ENCODE measurements around the gene MRTFB.
A peak's percentile ranks its signal among the peaks of the same experiment; 100 is the strongest.

The MRTFB gene

GRCh38 chr16:14193316-14193871 is 122.3 kb downstream of the MRTFB start:
- DNase-seq = no peak

DNA sequence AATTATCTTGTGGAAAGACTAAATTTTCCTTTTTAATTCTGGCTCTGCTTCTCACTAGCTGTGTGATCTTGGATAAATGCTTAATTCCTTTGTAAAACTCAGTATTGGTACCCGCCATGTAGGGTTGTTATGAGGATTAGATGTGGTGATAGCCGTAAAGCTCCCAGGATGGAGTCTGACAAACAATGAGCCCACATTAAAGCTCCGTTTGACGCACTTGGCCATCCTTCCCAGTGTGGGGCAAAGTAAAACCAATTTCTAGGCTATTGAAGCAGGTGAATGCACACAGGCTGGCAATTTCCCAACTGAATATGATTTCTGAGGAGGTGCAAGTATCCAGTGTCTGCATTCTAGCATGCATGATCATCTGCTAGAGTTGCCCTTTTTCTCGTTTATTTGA is 123.6 kb downstream of the MRTFB start:
- no peak for DNase-seq

DNA sequence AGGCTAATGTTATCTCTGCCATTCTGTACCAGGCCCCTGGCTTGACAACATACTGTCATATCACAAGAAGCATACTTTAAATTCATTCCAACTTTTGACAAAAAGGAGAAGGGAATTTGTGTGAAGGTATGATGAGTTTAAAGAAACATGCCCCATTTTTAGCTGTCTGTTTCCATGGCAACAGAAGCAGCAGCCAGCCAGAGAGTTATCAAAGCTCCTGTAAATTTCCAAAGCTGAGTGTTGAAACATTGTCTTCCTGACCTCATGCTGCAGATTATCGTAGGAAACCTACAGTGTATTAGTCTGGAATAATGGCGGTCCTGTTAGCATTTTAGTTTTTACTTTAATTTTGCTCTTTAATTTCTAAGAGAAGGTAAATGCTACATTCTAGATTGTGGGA is 124.9 kb downstream of the MRTFB start:
- no peak for DNase-seq

GRCh38 chr16:14196539-14196938 is 125.4 kb downstream of the MRTFB start:
- no peak for DNase-seq

- no peak for DNase-seq
Measured at GRCh38 chr16:14198012-14198411, 126.9 kb downstream of the MRTFB start.

- peak; percentile 64 to 78 for DNase-seq
Measured at GRCh38 chr16:14198572-14198971, 127.5 kb downstream of the MRTFB start.

- DNase-seq = no peak
Measured at GRCh38 chr16:14199199-14199598, 128.1 kb downstream of the MRTFB start.

DNA sequence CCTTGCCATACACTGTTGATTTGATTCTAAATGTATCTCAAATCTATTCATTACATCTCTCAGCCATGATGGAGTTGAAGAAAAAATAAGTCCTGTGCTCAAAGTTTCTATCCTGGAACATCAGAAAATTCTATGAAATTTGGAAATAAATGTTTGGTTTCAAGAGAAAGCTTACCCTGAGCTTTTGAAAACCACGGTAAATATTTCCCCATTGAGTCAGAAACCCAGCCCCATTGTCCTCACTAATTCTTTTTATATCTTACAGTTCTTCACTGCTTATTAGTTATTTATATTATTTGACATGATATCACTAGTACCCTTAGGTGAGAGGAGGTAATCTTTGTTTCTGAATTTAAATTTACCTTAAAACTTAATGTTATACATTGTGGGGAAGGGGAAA is 128.5 kb downstream of the MRTFB start:
- no peak for DNase-seq

- DNase-seq = no peak
Measured at GRCh38 chr16:14202095-14202494, 131.0 kb downstream of the MRTFB start.

- DNase-seq = no peak
Measured at GRCh38 chr16:14202697-14203096, 131.6 kb downstream of the MRTFB start.

DNA sequence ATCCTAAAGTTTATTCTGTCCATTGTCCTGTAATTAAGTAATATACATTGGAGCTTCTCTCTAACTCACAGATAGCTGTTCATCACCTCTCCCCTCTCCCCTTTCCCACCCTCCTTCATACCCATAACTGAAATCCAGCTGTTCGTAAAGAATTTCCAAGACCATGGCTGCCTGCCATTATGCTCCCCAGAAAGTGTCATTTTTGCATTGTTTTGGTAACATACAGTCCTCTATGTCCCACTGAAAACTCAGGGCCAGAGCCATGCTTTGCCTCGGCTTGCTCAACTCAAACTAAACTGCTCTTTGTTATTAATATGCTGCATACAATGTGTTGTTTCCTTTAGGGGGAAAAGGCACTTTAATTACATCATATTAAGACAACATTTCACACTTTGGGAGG is 132.0 kb downstream of the MRTFB start:
- no peak for DNase-seq

DNA sequence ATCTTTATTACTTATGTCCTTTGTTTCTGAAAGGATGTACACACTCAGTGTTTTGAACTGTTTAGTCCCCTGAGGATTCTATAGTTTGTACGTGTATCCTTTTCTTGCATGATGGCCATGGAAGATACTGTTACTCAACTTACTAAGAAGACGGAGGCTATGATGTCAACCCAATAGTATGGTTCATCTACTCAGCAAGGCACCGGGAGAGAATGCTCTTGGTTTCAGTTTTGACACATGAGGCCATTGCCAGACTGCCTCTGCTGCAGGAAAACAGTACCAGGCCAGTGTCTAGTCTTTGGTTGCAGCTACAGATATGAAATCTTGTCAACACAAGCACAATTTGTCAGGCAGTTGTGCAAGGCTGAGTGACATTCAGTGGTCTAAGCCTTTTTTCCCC is 134.5 kb downstream of the MRTFB start:
- DNase-seq = no peak

DNA sequence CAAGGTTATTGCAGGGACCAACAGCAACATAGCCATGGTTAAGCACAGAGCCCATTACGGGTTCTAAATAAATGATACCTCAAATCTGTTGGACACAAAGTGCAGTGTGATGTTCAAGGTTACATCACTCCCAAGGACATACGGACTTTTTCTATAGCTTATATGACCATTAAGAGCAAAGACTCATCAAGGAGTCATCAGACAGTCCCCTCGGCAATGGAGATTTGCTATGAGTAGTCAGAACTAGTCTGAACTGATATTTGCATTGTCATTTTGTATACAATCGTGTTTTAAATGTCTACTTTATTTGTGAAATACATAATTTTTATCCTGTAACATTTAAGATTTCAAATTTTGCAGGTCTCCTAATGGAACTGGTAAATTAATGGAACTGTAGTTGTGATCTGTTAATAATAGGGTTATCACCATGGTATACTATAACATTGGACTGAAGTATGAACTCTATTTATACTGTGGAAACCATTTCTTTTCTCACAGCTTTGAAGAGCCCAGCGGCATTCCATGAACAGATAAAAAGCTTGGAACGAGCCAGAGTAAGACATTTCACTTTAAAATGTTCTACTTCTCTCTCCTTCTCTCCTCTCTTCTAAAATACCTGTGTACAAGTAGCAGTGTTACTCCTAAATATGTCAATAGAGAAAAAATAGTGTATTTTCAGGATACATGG is 140.9 kb downstream of the MRTFB start:
- no peak for DNase-seq

DNA sequence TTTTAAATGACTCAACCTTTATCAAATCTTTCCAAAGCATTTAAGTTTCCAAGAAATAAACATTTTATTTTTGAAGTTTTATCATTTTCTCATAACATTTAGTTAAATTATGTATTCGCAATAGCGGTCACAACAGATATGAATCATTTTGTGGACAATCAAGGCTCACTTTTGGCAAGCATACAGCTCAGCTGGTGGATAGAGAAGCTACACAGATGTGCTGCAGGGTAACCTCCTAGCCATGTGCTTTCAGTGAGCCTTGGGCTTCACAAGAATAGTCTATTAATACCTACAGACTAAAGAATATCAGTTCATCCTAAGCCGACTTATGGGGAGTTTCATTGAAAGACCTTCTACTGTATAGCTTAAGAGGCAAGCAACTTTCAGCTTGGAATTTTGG is 144.8 kb downstream of the MRTFB start:
- no peak for DNase-seq

DNA sequence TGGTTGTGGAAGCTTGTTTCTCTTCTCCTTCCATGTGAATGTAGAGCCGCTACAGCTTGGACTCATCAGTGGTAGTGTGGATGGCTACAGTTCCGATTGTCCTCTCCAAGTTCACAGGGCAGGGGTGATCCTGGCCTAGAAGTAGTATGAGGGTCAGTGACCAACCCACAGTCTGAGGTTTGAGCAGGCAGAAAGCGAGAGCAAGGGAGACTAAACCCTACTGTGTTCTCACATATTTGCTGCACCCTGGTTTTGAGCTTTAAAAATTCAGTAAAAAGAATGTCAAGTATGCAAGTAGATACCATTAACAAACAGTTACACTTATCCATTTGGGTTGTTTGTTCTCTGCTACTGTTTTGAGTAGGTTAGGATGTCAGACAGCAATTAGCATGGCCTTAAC is 148.9 kb downstream of the MRTFB start:
- no peak for DNase-seq

DNA sequence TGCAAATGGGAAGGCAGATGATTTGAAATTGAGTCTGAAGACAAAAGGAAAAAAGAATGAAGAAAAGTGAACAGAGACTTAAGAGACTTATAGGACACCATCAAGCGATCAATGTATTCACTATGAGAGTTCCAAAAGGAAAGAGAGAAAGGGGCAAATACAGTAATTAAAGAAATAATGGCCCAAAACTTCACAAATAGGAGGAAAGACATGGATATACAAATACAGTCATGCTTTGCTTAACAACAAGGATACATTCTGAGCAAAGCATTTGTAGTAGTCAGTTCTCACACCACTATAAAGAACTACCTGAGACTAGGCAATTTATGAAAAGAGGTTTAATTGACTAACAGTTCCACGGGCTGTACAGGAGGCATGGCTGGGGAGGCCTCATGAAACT is 152.5 kb downstream of the MRTFB start:
- no peak for DNase-seq

- DNase-seq = no peak
Measured at GRCh38 chr16:14225457-14225856, 154.3 kb downstream of the MRTFB start.

DNA sequence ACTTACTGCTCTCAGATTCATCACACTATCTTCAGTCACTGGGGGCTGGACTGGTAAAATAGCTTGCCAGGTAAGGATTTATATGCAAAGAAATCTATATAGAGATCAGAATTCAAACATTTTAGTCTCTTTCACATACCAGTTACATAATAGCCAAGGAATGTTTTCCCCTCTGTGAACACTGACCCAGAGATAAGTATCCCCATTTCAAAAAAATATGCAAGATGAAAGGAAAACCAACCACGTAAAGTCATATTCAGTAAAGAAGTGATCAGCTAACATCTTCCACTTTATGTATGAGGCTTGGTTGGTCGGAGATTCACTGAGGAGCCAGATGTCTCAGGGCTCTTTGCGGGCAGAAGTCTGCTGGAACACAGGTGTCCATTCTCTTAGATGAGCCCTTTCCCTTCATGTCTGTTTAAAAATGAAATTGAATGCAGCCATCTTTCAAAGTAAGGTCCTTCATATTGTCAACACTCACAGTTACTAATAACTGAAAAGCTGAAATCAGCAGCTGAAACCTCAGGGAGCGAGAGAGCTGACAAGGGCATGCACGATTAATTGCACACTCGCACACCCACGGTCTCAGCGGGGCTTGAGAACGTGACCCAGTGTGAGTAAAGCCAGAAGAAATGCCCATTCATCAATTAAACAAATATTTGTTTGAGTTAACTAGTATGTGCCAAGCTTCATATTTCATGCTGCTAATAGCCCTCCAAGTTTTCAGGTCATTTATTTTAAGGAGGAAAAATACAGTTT is 161.2 kb downstream of the MRTFB start:
- no peak for DNase-seq

DNA sequence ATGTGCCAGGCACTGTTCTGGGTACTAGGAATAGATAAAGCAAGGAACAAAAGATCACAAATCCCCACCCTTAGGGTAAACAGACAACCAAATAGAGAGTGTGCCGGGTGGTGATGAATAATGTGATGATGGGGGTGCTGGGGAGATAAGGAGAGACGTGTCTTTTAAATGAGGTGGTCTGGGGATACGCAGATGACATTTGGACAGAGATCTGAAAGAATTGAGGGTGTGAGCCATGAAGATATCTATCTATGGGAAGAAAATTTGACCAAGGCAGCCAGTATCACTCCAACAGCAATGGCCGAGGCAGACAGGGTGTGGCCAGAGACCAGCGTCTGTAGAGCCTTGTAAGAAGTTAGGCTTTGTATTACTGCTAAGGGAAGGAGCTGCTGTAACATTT is 165.3 kb downstream of the MRTFB start:
- no peak for DNase-seq

DNA sequence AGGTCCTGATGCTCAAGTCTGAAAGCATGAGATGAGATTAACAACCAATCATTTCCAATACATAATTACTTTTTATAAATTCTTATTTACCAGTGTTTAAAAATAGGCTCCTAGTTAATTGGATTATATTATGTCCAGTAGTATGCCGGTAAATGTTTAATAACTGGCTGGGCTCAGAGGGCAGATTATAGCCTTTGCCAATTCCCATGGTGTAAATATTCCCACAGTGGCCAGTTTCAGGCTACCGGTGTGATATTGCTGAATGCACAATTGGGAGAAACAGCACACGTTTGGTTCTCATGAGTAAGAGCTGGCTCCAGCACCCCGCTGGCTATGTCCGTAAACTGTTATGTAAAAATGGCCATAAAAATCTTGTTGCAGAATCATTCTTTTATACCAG is 167.6 kb downstream of the MRTFB start:
- DNase-seq = no peak

- no peak for DNase-seq
Measured at GRCh38 chr16:14239791-14240190, 168.7 kb downstream of the MRTFB start.

- DNase-seq = no peak
Measured at GRCh38 chr16:14240219-14240843, 169.2 kb downstream of the MRTFB start.

- no peak for DNase-seq
Measured at GRCh38 chr16:14240964-14241363, 169.8 kb downstream of the MRTFB start.

DNA sequence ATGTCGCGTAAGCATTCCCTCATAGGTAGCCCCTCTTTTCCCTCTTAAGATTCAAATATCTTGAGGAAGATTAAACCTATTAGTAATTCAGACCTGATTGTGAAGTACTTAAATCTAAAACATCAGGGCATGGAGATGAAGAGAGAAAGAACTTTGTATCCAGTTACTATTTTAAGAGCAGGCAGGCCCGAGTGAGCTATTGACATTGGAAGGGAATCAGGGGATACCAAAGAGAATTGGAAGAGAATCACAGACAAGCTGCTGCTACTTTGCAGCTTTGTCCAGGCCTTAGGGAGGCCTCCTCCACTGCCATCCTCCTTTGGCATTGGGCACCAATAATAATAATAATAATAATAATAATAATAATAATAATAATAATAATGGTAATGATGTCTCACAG is 170.5 kb downstream of the MRTFB start:
- no peak for DNase-seq

Measured in inflammatory macrophage treated with lipopolysaccharide for 1 hour (primary cell).